Neural crest cell (in vitro differentiated cells): ENCODE data around the gene VPS36. TPM values are rescaled to one million over a fixed set of nuclear protein-coding genes. Genes with fewer than 3 reads are reported as not detected.

Experiments used
- DNase-seq: peaks from one replicate; pipeline ENCODE4 v3.0.0; 2021; ENCODE audit warnings: low read depth, mixed read lengths, low spot score
- H3K27ac Mint-ChIP-seq: one replicate; pipeline ENCODE4 v1.8.0; 2021; ENCODE audit warnings: mild to moderate bottlenecking, mixed read lengths; ENCODE audit not compliant: unreplicated experiment
- H3K27me3 Mint-ChIP-seq: 2 replicates; pipeline ENCODE4 v1.8.0; 2021; ENCODE audit warnings: low read depth, mild to moderate bottlenecking, mixed read lengths
- H3K36me3 Mint-ChIP-seq: 2 replicates; pipeline ENCODE4 v1.8.0; 2021; ENCODE audit warnings: low read depth, mild to moderate bottlenecking, mixed read lengths
- H3K4me1 Mint-ChIP-seq: 2 replicates; pipeline ENCODE4 v1.8.0; 2021; ENCODE audit warnings: mixed read lengths
- H3K4me3 Mint-ChIP-seq: one replicate; pipeline ENCODE4 v1.8.0; 2021; ENCODE audit warnings: mild to moderate bottlenecking, mixed read lengths
- H3K9me3 Mint-ChIP-seq: 2 replicates; pipeline ENCODE4 v1.8.0; 2021; ENCODE audit warnings: mixed read lengths
- total RNA-seq: library from RNA; stranded (reverse); gene quantifications from 2 replicates; pipeline ENCODE4 v1.2.1, GENCODE V29; 2021
- TF ChIP-seq, protein P1 (sequence below): fragments of 200-600 bp; sonication (generic); conservative IDR thresholded peaks from 2 replicates; pipeline ENCODE4 v1.5.0; 2021; ENCODE audit warnings: antibody characterized with exemption, mild to moderate bottlenecking

Gene VPS36
- total RNA-seq, 1 donor from 2014 or later = 37.1 TPM

DNA sequence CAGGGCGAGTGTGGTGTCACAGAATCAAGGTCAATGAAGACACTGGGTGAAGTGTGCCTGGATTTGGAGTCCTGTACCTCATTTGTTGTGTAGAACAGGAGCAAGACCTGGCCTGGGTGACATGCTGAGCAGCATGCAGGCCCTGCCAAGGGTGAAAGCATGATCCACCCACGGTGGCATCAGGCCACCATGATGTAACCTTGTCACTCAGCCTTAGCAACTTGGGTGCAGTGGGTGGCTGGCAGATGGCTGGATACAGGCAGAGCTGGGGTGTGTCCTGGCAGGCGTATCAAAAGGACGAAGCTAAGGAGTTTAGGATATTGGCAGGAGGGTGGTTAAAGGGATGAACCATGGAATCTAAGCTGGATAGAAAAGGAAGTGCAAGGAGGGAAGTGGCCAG, 54.7 kb downstream of the VPS36 start:
- TF ChIP-seq, protein P1, sequence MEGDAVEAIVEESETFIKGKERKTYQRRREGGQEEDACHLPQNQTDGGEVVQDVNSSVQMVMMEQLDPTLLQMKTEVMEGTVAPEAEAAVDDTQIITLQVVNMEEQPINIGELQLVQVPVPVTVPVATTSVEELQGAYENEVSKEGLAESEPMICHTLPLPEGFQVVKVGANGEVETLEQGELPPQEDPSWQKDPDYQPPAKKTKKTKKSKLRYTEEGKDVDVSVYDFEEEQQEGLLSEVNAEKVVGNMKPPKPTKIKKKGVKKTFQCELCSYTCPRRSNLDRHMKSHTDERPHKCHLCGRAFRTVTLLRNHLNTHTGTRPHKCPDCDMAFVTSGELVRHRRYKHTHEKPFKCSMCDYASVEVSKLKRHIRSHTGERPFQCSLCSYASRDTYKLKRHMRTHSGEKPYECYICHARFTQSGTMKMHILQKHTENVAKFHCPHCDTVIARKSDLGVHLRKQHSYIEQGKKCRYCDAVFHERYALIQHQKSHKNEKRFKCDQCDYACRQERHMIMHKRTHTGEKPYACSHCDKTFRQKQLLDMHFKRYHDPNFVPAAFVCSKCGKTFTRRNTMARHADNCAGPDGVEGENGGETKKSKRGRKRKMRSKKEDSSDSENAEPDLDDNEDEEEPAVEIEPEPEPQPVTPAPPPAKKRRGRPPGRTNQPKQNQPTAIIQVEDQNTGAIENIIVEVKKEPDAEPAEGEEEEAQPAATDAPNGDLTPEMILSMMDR = no peak
- no peak overlapping the region for H3K4me3 Mint-ChIP-seq
- DNase-seq = no peak
- H3K36me3 Mint-ChIP-seq = no peaks in the 10 kb centered on the region
- H3K4me1 Mint-ChIP-seq = peaks cover 6% of the 10 kb centered on the region
- H3K27ac Mint-ChIP-seq = no peak overlapping the region
- no peaks in the 10 kb centered on the region for H3K9me3 Mint-ChIP-seq
- H3K27me3 Mint-ChIP-seq = no peaks in the 10 kb centered on the region

GRCh38 chr13:52394586-52394985, 55.8 kb downstream of the VPS36 start:
- Mint-ChIP-seq H3K9me3 (no peaks in the 10 kb centered on the region), H3K4me3 (no peak overlapping the region)
- no peak for DNase-seq

GRCh38 chr13:52393572-52394357, 56.7 kb downstream of the VPS36 start:
- no peak overlapping the region for H3K4me3 Mint-ChIP-seq
- TF ChIP-seq, protein P1 = no peak
- no peaks in the 10 kb centered on the region for H3K27me3 Mint-ChIP-seq
- H3K36me3 Mint-ChIP-seq = no peaks in the 10 kb centered on the region
- H3K27ac Mint-ChIP-seq = no peak overlapping the region
- H3K4me1 Mint-ChIP-seq = no peaks in the 10 kb centered on the region
- DNase-seq = no peak
- no peaks in the 10 kb centered on the region for H3K9me3 Mint-ChIP-seq

More at GRCh38 chr13:52394586-52394985, 55.8 kb downstream of the VPS36 start:
- H3K36me3 Mint-ChIP-seq = no peaks in the 10 kb centered on the region
- H3K27me3 Mint-ChIP-seq = no peaks in the 10 kb centered on the region
- TF ChIP-seq, protein P1 = no peak
- H3K27ac Mint-ChIP-seq = no peak overlapping the region
- no peaks in the 10 kb centered on the region for H3K4me1 Mint-ChIP-seq

- no peak for DNase-seq
- Mint-ChIP-seq H3K4me1 (no peaks in the 10 kb centered on the region), H3K4me3 (no peak overlapping the region), H3K27me3 (no peaks in the 10 kb centered on the region), H3K9me3 (peaks cover 3% of the 10 kb centered on the region), H3K27ac (no peak overlapping the region), H3K36me3 (no peaks in the 10 kb centered on the region)
- TF ChIP-seq, protein P1 = no peak
These were observed 62.7 kb downstream of the VPS36 start for GRCh38 chr13:52387721-52388120.

- Mint-ChIP-seq H3K9me3 (peaks cover 3% of the 10 kb centered on the region), H3K36me3 (no peaks in the 10 kb centered on the region), H3K4me3 (no peak overlapping the region), H3K27ac (no peak overlapping the region), H3K27me3 (no peaks in the 10 kb centered on the region), H3K4me1 (no peaks in the 10 kb centered on the region)
- DNase-seq = no peak
- TF ChIP-seq, protein P1 = no peak
These were observed 64.6 kb downstream of the VPS36 start for GRCh38 chr13:52385870-52386269.
